Testis (tissue), 2 donors: Measurements from ENCODE around the gene TOPBP1.

ENCODE experiments used
- POLR2A ChIP-seq: fragments of 450-650 bp; IDR thresholded peaks from one replicate; pipeline ENCODE4 v1.6.1; 2017; ENCODE audit warnings: antibody characterized with exemption, mild to moderate bottlenecking, moderate library complexity
- TF ChIP-seq, protein P1 (sequence below), 3 experiments: fragments of 450-650 bp in 2 of 3; fragments of 200-600 bp in 1 of 3; sonication (generic) in 1 of 3; IDR thresholded peaks; one replicate each; pipeline ENCODE4 v1.5.1; 2016 to 2019; ENCODE audit warnings: antibody characterized with exemption in 3 of 3, mild to moderate bottlenecking in 2 of 3, moderate library complexity in 1 of 3

DNA sequence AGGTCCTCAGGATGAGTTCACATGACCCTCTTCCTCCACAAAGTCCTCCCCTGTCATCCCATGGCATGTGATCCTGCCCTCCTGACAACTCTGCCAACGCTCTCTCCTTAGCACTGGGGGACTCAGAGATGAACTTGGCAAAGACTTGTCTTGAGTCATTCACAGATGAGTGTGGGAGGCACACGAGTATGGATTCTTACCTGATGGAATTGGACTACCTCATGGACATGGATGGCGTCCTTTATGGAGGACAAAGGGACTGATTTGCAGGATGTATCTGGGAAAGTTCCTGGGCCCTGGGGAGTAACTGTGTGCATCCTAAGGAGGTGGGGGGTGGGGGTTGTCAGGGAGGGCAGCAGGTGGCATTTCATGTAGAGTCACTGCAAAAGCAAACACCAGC lies 38.2 kb upstream of the TOPBP1 start:
- TF ChIP-seq, protein P1, sequence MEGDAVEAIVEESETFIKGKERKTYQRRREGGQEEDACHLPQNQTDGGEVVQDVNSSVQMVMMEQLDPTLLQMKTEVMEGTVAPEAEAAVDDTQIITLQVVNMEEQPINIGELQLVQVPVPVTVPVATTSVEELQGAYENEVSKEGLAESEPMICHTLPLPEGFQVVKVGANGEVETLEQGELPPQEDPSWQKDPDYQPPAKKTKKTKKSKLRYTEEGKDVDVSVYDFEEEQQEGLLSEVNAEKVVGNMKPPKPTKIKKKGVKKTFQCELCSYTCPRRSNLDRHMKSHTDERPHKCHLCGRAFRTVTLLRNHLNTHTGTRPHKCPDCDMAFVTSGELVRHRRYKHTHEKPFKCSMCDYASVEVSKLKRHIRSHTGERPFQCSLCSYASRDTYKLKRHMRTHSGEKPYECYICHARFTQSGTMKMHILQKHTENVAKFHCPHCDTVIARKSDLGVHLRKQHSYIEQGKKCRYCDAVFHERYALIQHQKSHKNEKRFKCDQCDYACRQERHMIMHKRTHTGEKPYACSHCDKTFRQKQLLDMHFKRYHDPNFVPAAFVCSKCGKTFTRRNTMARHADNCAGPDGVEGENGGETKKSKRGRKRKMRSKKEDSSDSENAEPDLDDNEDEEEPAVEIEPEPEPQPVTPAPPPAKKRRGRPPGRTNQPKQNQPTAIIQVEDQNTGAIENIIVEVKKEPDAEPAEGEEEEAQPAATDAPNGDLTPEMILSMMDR (IDR thresholded peaks at IDR 0.05) = no peak
- no peak for TF ChIP-seq POLR2A
